Gastroesophageal sphincter (tissue), 4 donors: ENCODE measurements around the gene ARRB1. TPM values are rescaled to one million over a fixed set of nuclear protein-coding genes. Genes with fewer than 3 reads are reported as not detected.

Source experiments
- ATAC-seq: fragments of 150-250 bp; one replicate; pipeline ENCODE4 v1.9.1; 2016; ENCODE audit warnings: mild to moderate bottlenecking, moderate library complexity
- H3K27ac ChIP-seq, 4 donors: fragments of 200-600 bp; sonication (generic) in 3 of 4; 1 replicate in 3 of 4; 2 replicates in 1 of 4; pipeline ENCODE4 v1.5.1; 2016 to 2019
- H3K27me3 ChIP-seq: fragments of 200-600 bp; sonication (generic); one replicate; pipeline ENCODE4 v1.5.1; 2019
- H3K36me3 ChIP-seq, 2 donors: fragments of 200-600 bp; sonication (generic); one replicate each; pipeline ENCODE4 v1.5.1; 2019; ENCODE audit warnings: control low read depth in 1 of 2
- H3K4me1 ChIP-seq, 3 donors: fragments of 200-600 bp; sonication (generic); 1 replicate in 2 of 3; 2 replicates in 1 of 3; pipeline ENCODE4 v1.5.1; 2016 to 2019; ENCODE audit warnings: control low read depth in 2 of 3
- H3K4me3 ChIP-seq, 2 donors: fragments of 200-600 bp; sonication (generic); one replicate each; pipeline ENCODE4 v1.5.1; 2019; ENCODE audit warnings: mild to moderate bottlenecking in 1 of 2, moderate library complexity in 1 of 2
- H3K9me3 ChIP-seq, 3 donors: fragments of 200-600 bp; sonication (generic); one replicate each; pipeline ENCODE4 v1.5.1; 2017 to 2019; ENCODE audit warnings: control low read depth in 2 of 3
- CTCF ChIP-seq, 4 experiments: fragments of 200-600 bp in 2 of 4; fragments of 450-650 bp in 2 of 4; sonication (generic) in 1 of 4; IDR thresholded peaks; one replicate each; pipeline ENCODE4 v1.5.1; 2017 to 2019; ENCODE audit warnings: antibody characterized with exemption in 4 of 4, mild to moderate bottlenecking in 2 of 4, moderate library complexity in 2 of 4
- EP300 ChIP-seq: sonication (generic); formaldehyde crosslinking; IDR thresholded peaks from one replicate; pipeline ENCODE4 v1.6.1; 2017; ENCODE audit warnings: antibody characterized with exemption, mild to moderate bottlenecking
- POLR2A ChIP-seq, 2 donors: fragments of 450-650 bp; IDR thresholded peaks; one replicate each; pipeline ENCODE4 v1.6.1; 2017; ENCODE audit warnings: antibody characterized with exemption in 2 of 2, mild to moderate bottlenecking in 2 of 2, moderate library complexity in 1 of 2
- POLR2AphosphoS5 ChIP-seq: sonication (generic); formaldehyde crosslinking; IDR thresholded peaks from one replicate; pipeline ENCODE4 v1.6.1; 2017; ENCODE audit warnings: antibody characterized with exemption
- WGBS, 2 donors: methylation state at CpG; one replicate each; pipeline ENCODE4 v1.1.5; 2018; ENCODE audit warnings: low coverage in 1 of 2; 5-methylcytosine and 5-hydroxymethylcytosine counted together
- total RNA-seq, 4 donors: library from RNA; depleted of rRNA; stranded (reverse); fragments of >200 nt; gene quantifications; one replicate each; pipeline ENCODE4 v1.1.0, GENCODE V29; 2016

ARRB1 gene
- total RNA-seq, 4 donors from 2014 or later, result 72.3 to 120 (median 93.0) TPM

GRCh38 chr11:75313513-75314272 is 37.8 kb downstream of the ARRB1 start:
- Histone ChIP-seq H3K27ac (peak overlapping the region; percentile 2 to 93 (median 83)), H3K4me1 (peaks cover 4 to 99% (median 69%) of the 10 kb centered on the region in 3 donors), H3K36me3 (no peaks in the 10 kb centered on the region), H3K4me3 (no peak overlapping the region), H3K9me3 (no peaks in the 10 kb centered on the region), H3K27me3 (no peaks in the 10 kb centered on the region)
- WGBS, 2 donors, result 0 to 27% methylated on average over 1 to 6 of the region's 8 CpGs
- TF ChIP-seq CTCF (IDR thresholded peaks at IDR 0.05), result no peak
- no peak for TF ChIP-seq EP300
- TF ChIP-seq POLR2AphosphoS5, result peak; percentile 38
- TF ChIP-seq POLR2A (IDR thresholded peaks at IDR 0.05), result no peak
- peak; percentile 63 for ATAC-seq

GRCh38 chr11:75312346-75312745 is 39.1 kb downstream of the ARRB1 start:
- H3K4me1 ChIP-seq, result peaks cover 4 to 99% (median 74%) of the 10 kb centered on the region in 3 donors
- no peaks in the 10 kb centered on the region for H3K27me3 ChIP-seq
- 57% methylated on average over 1 of the region's 2 CpGs; no CpG with 5 or more reads in 1 of the 2 donors for WGBS, 2 donors
- ATAC-seq, result no peak
- H3K27ac ChIP-seq, result peak overlapping the region; percentile 58 to 93 (median 83)
- TF ChIP-seq POLR2A (IDR thresholded peaks at IDR 0.05) (no peak), EP300 (no peak), POLR2AphosphoS5 (no peak)
- no peak overlapping the region for H3K4me3 ChIP-seq
- no peaks in the 10 kb centered on the region for H3K36me3 ChIP-seq
- no peaks in the 10 kb centered on the region for H3K9me3 ChIP-seq

GRCh38 chr11:75311858-75312288 is 39.6 kb downstream of the ARRB1 start:
- Histone ChIP-seq H3K4me3 (peak overlapping the region in 1 of 2 donors; percentile 40), H3K9me3 (no peaks in the 10 kb centered on the region), H3K27ac (peak overlapping the region; percentile 58 to 93 (median 83)), H3K4me1 (peaks cover 4 to 99% (median 72%) of the 10 kb centered on the region in 3 donors), H3K36me3 (no peaks in the 10 kb centered on the region), H3K27me3 (no peaks in the 10 kb centered on the region)
- TF ChIP-seq POLR2A (IDR thresholded peaks at IDR 0.05), result peak in 1 of 2 donors; percentile 12
- peak in 3 of 4 experiments; percentile 14 to 21 (median 20) for TF ChIP-seq CTCF (IDR thresholded peaks at IDR 0.05)
- no peak for TF ChIP-seq EP300
- TF ChIP-seq POLR2AphosphoS5, result peak; percentile 95
- peak; percentile 83 for ATAC-seq
- 13% methylated on average over 6 of the region's 13 CpGs; no CpG with 5 or more reads in 1 of the 2 donors for WGBS, 2 donors

GRCh38 chr11:75308986-75309385 is 42.5 kb downstream of the ARRB1 start:
- peak overlapping the region; percentile 10 to 93 (median 83) for H3K27ac ChIP-seq
- no peaks in the 10 kb centered on the region for H3K27me3 ChIP-seq
- WGBS, 2 donors, result 24 to 91% methylated on average over 3 of the region's 4 CpGs
- no peak overlapping the region for H3K4me3 ChIP-seq
- no peaks in the 10 kb centered on the region for H3K36me3 ChIP-seq
- H3K9me3 ChIP-seq, result no peaks in the 10 kb centered on the region
- TF ChIP-seq EP300 (no peak), POLR2AphosphoS5 (no peak), CTCF (IDR thresholded peaks at IDR 0.05) (no peak), POLR2A (IDR thresholded peaks at IDR 0.05) (no peak)
- peaks cover 4 to 98% (median 78%) of the 10 kb centered on the region in 3 donors for H3K4me1 ChIP-seq
- ATAC-seq, result no peak

GRCh38 chr11:75308116-75308515 is 43.3 kb downstream of the ARRB1 start:
- no peak for TF ChIP-seq CTCF (IDR thresholded peaks at IDR 0.05)
- TF ChIP-seq EP300, result no peak
- TF ChIP-seq POLR2AphosphoS5, result peak; percentile 64
- TF ChIP-seq POLR2A (IDR thresholded peaks at IDR 0.05), result no peak
- Histone ChIP-seq H3K4me3 (no peak overlapping the region), H3K9me3 (no peaks in the 10 kb centered on the region), H3K4me1 (peaks cover 4 to 98% (median 70%) of the 10 kb centered on the region in 3 donors), H3K36me3 (no peaks in the 10 kb centered on the region), H3K27ac (peak overlapping the region; percentile 2 to 93 (median 83)), H3K27me3 (no peaks in the 10 kb centered on the region)
- 35 to 70% methylated on average over 2 of the region's 7 CpGs for WGBS, 2 donors
- peak; percentile 66 for ATAC-seq
